HepG2 (cell line): ENCODE measurements around the gene PFKL. TPM values are rescaled to one million over a fixed set of nuclear protein-coding genes. Genes with fewer than 3 reads are reported as not detected.

Source experiments
- ATAC-seq: fragments of 200-7000 bp; cut with Tn5 transposase; 3 replicates; pipeline ENCODE4 v1.9.1; 2020; ENCODE audit warnings: mild to moderate bottlenecking, moderate library complexity
- BruUV-seq: library from RNA; stranded (reverse); fragments of 400-500 nt; replicated peaks from 2 replicates; lab custom pipeline; 2021; lab: Mats Ljungman, UMichigan
- CTCF ChIA-PET: fragments of 300-600 bp; formaldehyde crosslinking; extraction: SDS; loops from one replicate; lab custom pipeline; 2021; ENCODE audit warnings: low total read pairs, inconsistent platforms, low intra/inter-chr PET ratio; lab: Yijun Ruan, JAX
- POLR2A ChIA-PET: fragments of 350-600 bp; sonication (Branson Sonifier 250); formaldehyde crosslinking; loops from one replicate; lab custom pipeline; 2020; ENCODE audit warnings: antibody characterized with exemption, inconsistent platforms; lab: Yijun Ruan, JAX
- DNase-seq: peaks from one replicate; pipeline ENCODE4 v3.0.0-alpha.2; 2015; ENCODE audit warnings: low spot score
- FAIRE-seq: peaks from 3 replicates; lab custom pipeline; 2011; peaks lifted over from hg19 to GRCh38; lab: Jason Lieb, UNC
- H2AFZ ChIP-seq: one replicate; pipeline ENCODE4 v1.6.1; 2011; ENCODE audit warnings: low read length, inconsistent platforms
- H3K27ac ChIP-seq: fragments of 300-600 bp; 3 replicates; pipeline ENCODE4 v1.8.0; 2011; ENCODE audit warnings: mixed run types, mild to moderate bottlenecking, mixed read lengths, low read length, inconsistent platforms; ENCODE audit not compliant: insufficient read depth; ENCODE audit errors: extremely low read length
- H3K27me3 ChIP-seq, 2 experiments: fragments of 200-600 bp in 1 of 2; 2 replicates in 1 of 2; 3 replicates in 1 of 2; pipeline versions ENCODE4 v1.6.0 to v1.8.0; 2011; ENCODE audit warnings: low read length in 2 of 2, mild to moderate bottlenecking in 2 of 2, moderate library complexity in 2 of 2, inconsistent platforms in 1 of 2; ENCODE audit not compliant: insufficient read depth in 2 of 2, control insufficient read depth in 1 of 2
- H3K36me3 ChIP-seq, 2 experiments: fragments of 200-600 bp in 1 of 2; replicated peaks in 1 of 2; 2 replicates in 1 of 2; 3 replicates in 1 of 2; pipeline versions ENCODE4 v1.5.1 to v1.8.0; 2011; ENCODE audit warnings: low read length in 2 of 2, inconsistent platforms in 1 of 2; ENCODE audit not compliant: insufficient read depth in 2 of 2, control insufficient read depth in 1 of 2
- H3K4me1 ChIP-seq: 2 replicates; pipeline ENCODE4 v1.5.1; 2012; ENCODE audit warnings: low read length, inconsistent platforms; ENCODE audit not compliant: insufficient read depth
- H3K4me2 ChIP-seq: 2 replicates; pipeline ENCODE4 v1.6.0; 2011; ENCODE audit warnings: low read depth, low read length, inconsistent platforms
- H3K4me3 ChIP-seq, 3 experiments: fragments of 200-600 bp in 1 of 3; sonication (generic), shearing (Covaris generic) in 1 of 3; replicated peaks in 1 of 3; 2 replicates each; pipeline ENCODE4 v1.5.1; 2011 to 2016; ENCODE audit warnings: low read length in 3 of 3, inconsistent platforms in 2 of 3, low read depth in 2 of 3, mild to moderate bottlenecking in 2 of 3, control low read depth in 1 of 3, mixed read lengths in 1 of 3; ENCODE audit not compliant: insufficient read depth in 1 of 3
- H3K79me2 ChIP-seq: one replicate; pipeline ENCODE4 v1.6.1; 2011; ENCODE audit warnings: low read length, inconsistent platforms; ENCODE audit not compliant: insufficient read depth
- H3K9ac ChIP-seq: 2 replicates; pipeline ENCODE4 v1.6.0; 2011; ENCODE audit warnings: mild to moderate bottlenecking, low read depth, low read length, inconsistent platforms; ENCODE audit not compliant: insufficient read depth
- H3K9me3 ChIP-seq: 2 replicates; pipeline ENCODE4 v1.5.1; 2012; ENCODE audit warnings: mild to moderate bottlenecking, low read length
- H4K20me1 ChIP-seq: 2 replicates; pipeline ENCODE4 v1.6.0; 2011; ENCODE audit warnings: inconsistent platforms, mild to moderate bottlenecking, low read length, moderate library complexity; ENCODE audit not compliant: insufficient read depth
- ARID3A ChIP-seq: IDR thresholded peaks from 2 replicates; pipeline ENCODE4 v1.6.1; 2012; ENCODE audit warnings: low read depth, low read length, improper control_type of control experiment
- CTCF ChIP-seq: sonication (generic); formaldehyde crosslinking; IDR thresholded peaks from 2 replicates; pipeline ENCODE4 v1.5.0; 2020; ENCODE audit warnings: mild to moderate bottlenecking, missing genetic modification reagents, moderate library complexity
- GABPB1 ChIP-seq: IDR thresholded peaks from 2 replicates; pipeline ENCODE4 v1.6.1; 2016; ENCODE audit warnings: mild to moderate bottlenecking, missing genetic modification reagents, moderate library complexity, missing compliant biosample characterization
- RERE ChIP-seq: IDR thresholded peaks from 2 replicates; pipeline ENCODE4 v1.6.1; 2016; ENCODE audit warnings: low read depth, missing genetic modification reagents, missing compliant biosample characterization
- STAG1 ChIP-seq: sonication (generic); formaldehyde crosslinking; IDR thresholded peaks from 2 replicates; pipeline ENCODE4 v1.4.0; 2020; ENCODE audit warnings: missing genetic modification reagents
- YEATS2 ChIP-seq: sonication (generic); formaldehyde crosslinking; IDR thresholded peaks from 2 replicates; pipeline ENCODE4 v1.4.0; 2020; ENCODE audit warnings: missing genetic modification reagents, borderline replicate concordance
- ZNF687 ChIP-seq: sonication (generic); formaldehyde crosslinking; IDR thresholded peaks from 2 replicates; pipeline ENCODE4 v1.5.1; 2020; ENCODE audit warnings: mild to moderate bottlenecking, missing genetic modification reagents, moderate library complexity
- WGBS: methylation state at CpG from one replicate; pipeline ENCODE4 v1.1.6; 2017; ENCODE audit warnings: low lambda C conversion rate; 5-methylcytosine and 5-hydroxymethylcytosine counted together
- in situ Hi-C: cut with HindIII; loops from 2 replicates; pipeline ENCODE4 v1.10.0; 2017; ENCODE audit warnings: low pct_unique_long_range_greater_than_20kb; ENCODE audit not compliant: extremely low pct_ligation_motif_present
- intact Hi-C: fragments of 100-400 bp; cut with micrococcal nuclease; formaldehyde crosslinking; loops from one replicate; pipeline ENCODE4 v1.10.0; 2022; ENCODE audit not compliant: unreplicated experiment
- polyA plus RNA-seq, 8 experiments: library from polyadenylated mRNA; depleted of rRNA in 3 of 8; stranded (reverse) in 7 of 8; unstranded in 1 of 8; fragments of >200 nt; fragmentation: Illumina TruSeq in 4 of 8; extraction: Trizol in 4 of 8; gene quantifications; 2 replicates each; pipeline versions ENCODE4 v1.2.1 to v1.2.3, GENCODE V29; 2011 to 2016; ENCODE audit warnings: low read depth in 4 of 8, missing spikeins in 1 of 8, mixed read lengths in 1 of 8; ENCODE audit not compliant: insufficient read depth in 1 of 8
- total RNA-seq, 5 experiments: library from RNA; depleted of rRNA; stranded (reverse); fragments of >200 nt; fragmentation: Illumina TruSeq; extraction: Trizol; gene quantifications; 2 replicates each; pipeline ENCODE4 v1.2.3, GENCODE V29; 2016; ENCODE audit warnings: low read depth in 1 of 5

Gene PFKL
- total and polyA plus RNA-seq, 2 of the 13 experiments (the other 11 are each of a cell fraction or from before 2014, with no cell fraction given) = 92.8 to 106 TPM

- H3K36me3 ChIP-seq = no peaks in the 10 kb centered on the region
- no peaks in the 10 kb centered on the region for H3K9me3 ChIP-seq
- no TSS peak for BruUV-seq
- no peak overlapping the region for H2AFZ ChIP-seq
- H3K27ac ChIP-seq = no peak overlapping the region
- peaks cover 0 to 38% of the 10 kb centered on the region in 2 experiments; a peak in 4 of 5 replicates for H3K27me3 ChIP-seq
- H3K79me2 ChIP-seq = no peaks in the 10 kb centered on the region
- intact Hi-C loops = loop anchor here (10.0 kb wide), 1 partner anchor 70 kb away; no protein-coding TSS in a partner anchor
- 0 out of 2 replicates have a peak, but pooled peaks cover 7% of the 10 kb centered on the region for H3K4me1 ChIP-seq
- H3K4me2 ChIP-seq = no peak overlapping the region
- no peak overlapping the region for H3K4me3 ChIP-seq
- no peak overlapping the region for H3K9ac ChIP-seq
- CTCF ChIA-PET = no interaction called here
- in situ Hi-C loops = no loop called here
- DNase-seq (no peak), ATAC-seq (peak; percentile 34), FAIRE-seq (no peak)
- 49% methylated on average over 9 of the region's 22 CpGs for WGBS
- TF ChIP-seq CTCF (peak; percentile 61), STAG1 (peak; percentile 38; the same call in 1 of the 2 replicates), GABPB1 (CRISPR knock-in tag) (peak; percentile 15; the same call in 1 of the 2 replicates), ZNF687 (CRISPR knock-in tag) (peak; percentile 28; the same call in 1 of the 2 replicates), RERE (CRISPR knock-in tag) (no peak), ARID3A (no peak), YEATS2 (no peak)
- TF ChIP-seq, all 625 proteins: peak for 4
- POLR2A ChIA-PET = no interaction called here
- no peaks in the 10 kb centered on the region for H4K20me1 ChIP-seq
Observed at GRCh38 chr21:44364151-44365053, 64.5 kb downstream of the PFKL start.
